ENCODE measurements around the gene GPX7.
"Not testable (repeated sequence)": the region's sequence is repeated elsewhere in the genome, so short reads cannot be mapped to it uniquely, and the experiment has no call there.

GPX7 gene

GRCh38 chr1:52601991-52602855, at the start of gene GPX7:
Gene GPX7 (plus strand): TSS chr1:52602371. CDS start chr1:52602410, 39 bp downstream.
- peak; percentile 22 to 40 (median 34) for DNase-seq (ENCODE audit: low read depth in 2 of 3, low spot score in 2 of 3)

- peak; percentile 52 to 54 (median 53) for DNase-seq (ENCODE audit: low read depth in 2 of 3, low spot score in 2 of 3)
Observed at GRCh38 chr1:52552505-52553361, 49.4 kb upstream of the GPX7 start, which contains the start of gene TUT4. Gene TUT4 (minus strand): TSS chr1:52553092. CDS start chr1:52526280, 26,812 bp downstream.

- DNase-seq (ENCODE audit: low read depth in 2 of 3, low spot score in 2 of 3), result peak; percentile 71 to 81 (median 75)
Observed at GRCh38 chr1:52553362-52554266, 48.6 kb upstream of the GPX7 start.

- no peak for DNase-seq (ENCODE audit: low read depth in 2 of 3, low spot score in 2 of 3)
Observed at GRCh38 chr1:52554267-52554640, 47.9 kb upstream of the GPX7 start.

- DNase-seq (ENCODE audit: low read depth in 2 of 3, low spot score in 2 of 3), result no peak
Observed at GRCh38 chr1:52554756-52555155, 47.4 kb upstream of the GPX7 start.

- no peak for DNase-seq (ENCODE audit: low read depth in 2 of 3, low spot score in 2 of 3)
Observed at GRCh38 chr1:52556641-52557360, 45.4 kb upstream of the GPX7 start.

- DNase-seq (ENCODE audit: low read depth in 2 of 3, low spot score in 2 of 3), result no peak
Observed at GRCh38 chr1:52558941-52559340, 43.2 kb upstream of the GPX7 start.

- no peak for DNase-seq (ENCODE audit: low read depth in 2 of 3, low spot score in 2 of 3)
Observed at GRCh38 chr1:52559875-52560274, 42.3 kb upstream of the GPX7 start.

GRCh38 chr1:52562766-52563165, 39.4 kb upstream of the GPX7 start:
- DNase-seq (ENCODE audit: low read depth in 2 of 3, low spot score in 2 of 3), result no peak

- no peak for DNase-seq (ENCODE audit: low read depth in 2 of 3, low spot score in 2 of 3)
Observed at GRCh38 chr1:52567943-52568342, 34.2 kb upstream of the GPX7 start.

- no peak for DNase-seq (ENCODE audit: low read depth in 2 of 3, low spot score in 2 of 3)
Observed at GRCh38 chr1:52569449-52570210, 32.5 kb upstream of the GPX7 start.

- DNase-seq (ENCODE audit: low read depth in 2 of 3, low spot score in 2 of 3), result no peak
Observed at GRCh38 chr1:52571783-52572182, 30.4 kb upstream of the GPX7 start.

GRCh38 chr1:52572387-52572786, 29.8 kb upstream of the GPX7 start:
- no peak for DNase-seq (ENCODE audit: low read depth in 2 of 3, low spot score in 2 of 3)

- DNase-seq (ENCODE audit: low read depth in 2 of 3, low spot score in 2 of 3), result no peak
Observed at GRCh38 chr1:52574594-52574993, 27.6 kb upstream of the GPX7 start.

- DNase-seq (ENCODE audit: low read depth in 2 of 3, low spot score in 2 of 3), result no peak
Observed at GRCh38 chr1:52576074-52576473, 26.1 kb upstream of the GPX7 start.

GRCh38 chr1:52578066-52578465, 24.1 kb upstream of the GPX7 start:
- not testable (repeated sequence) for DNase-seq (ENCODE audit: low read depth in 2 of 3, low spot score in 2 of 3)

- no peak for DNase-seq (ENCODE audit: low read depth in 2 of 3, low spot score in 2 of 3)
Observed at GRCh38 chr1:52579415-52579814, 22.8 kb upstream of the GPX7 start.

GRCh38 chr1:52580283-52580682, 21.9 kb upstream of the GPX7 start:
- DNase-seq (ENCODE audit: low read depth in 2 of 3, low spot score in 2 of 3), result no peak

- no peak for DNase-seq (ENCODE audit: low read depth in 2 of 3, low spot score in 2 of 3)
Observed at GRCh38 chr1:52582116-52582696, 20.0 kb upstream of the GPX7 start.

Data from activated CD8-positive, alpha-beta memory T cell treated with anti-CD3 and anti-CD28 coated beads for 48 hours (primary cell).